ENCODE measurements around the gene PRXL2B.

The PRXL2B gene

GRCh38 chr1:2604156-2604843, 17.7 kb downstream of the PRXL2B start:
- Histone ChIP-seq H3K36me3 (ENCODE audit: control insufficient read depth in 1 of 2, insufficient read depth in 2 of 2, low read depth in 1 of 2, low read length in 2 of 2) (no peaks in the 10 kb centered on the region), H2BK120ac (ENCODE audit: low read depth, low read length) (no peak overlapping the region), H3K9me3 (ENCODE audit: control insufficient read depth, low read length) (no peaks in the 10 kb centered on the region), H3K27me3 (ENCODE audit: control insufficient read depth in 1 of 2, insufficient read depth in 1 of 2, low read length in 2 of 2) (peaks cover 14 to 74% of the 10 kb centered on the region in 2 experiments), H3K4me1 (ENCODE audit: control insufficient read depth, insufficient read depth, low read depth, low read length) (peaks cover 3% of the 10 kb centered on the region), H4K8ac (ENCODE audit: low read length) (no peak overlapping the region), H2AFZ (ENCODE audit: low read depth, low read length) (no peak overlapping the region), H3K18ac (ENCODE audit: low read depth in 1 of 2, low read length in 2 of 2) (no peak overlapping the region), H3K79me1 (replicated peaks; ENCODE audit: low read length, poor library complexity, severe bottlenecking) (no peaks in the 10 kb centered on the region), H2BK12ac (ENCODE audit: low read length in 2 of 2) (no peak overlapping the region), H3K9ac (ENCODE audit: low read length) (no peak overlapping the region), H2BK15ac (ENCODE audit: low read depth, poor library complexity, severe bottlenecking) (no peak overlapping the region), H3K4ac (ENCODE audit: low read depth in 1 of 2, low read length in 2 of 2) (no peak overlapping the region), H3K4me3 (ENCODE audit: insufficient read depth in 1 of 2, low read depth in 1 of 2, low read length in 2 of 2) (no peak overlapping the region), H3K4me2 (ENCODE audit: low read length, poor library complexity, severe bottlenecking) (no peak overlapping the region), H3K27ac (ENCODE audit: low read length, poor library complexity, severe bottlenecking) (no peak overlapping the region), H3K23ac (ENCODE audit: low read length in 2 of 2) (no peak overlapping the region), H2AK5ac (ENCODE audit: low read length, severe bottlenecking) (no peak overlapping the region), H4K91ac (ENCODE audit: low read length) (no peak overlapping the region), H2BK5ac (ENCODE audit: low read depth, low read length, poor library complexity, severe bottlenecking) (no peak overlapping the region), H3K14ac (ENCODE audit: low read length in 2 of 2) (no peak overlapping the region)
- 80% methylated on average over 18 of the region's 19 CpGs for WGBS
- DNase-seq, result no peak

GRCh38 chr1:2604844-2605508, 18.4 kb downstream of the PRXL2B start:
- DNase-seq, result no peak
- Histone ChIP-seq H3K79me1 (replicated peaks; ENCODE audit: low read length, poor library complexity, severe bottlenecking) (no peaks in the 10 kb centered on the region), H3K4ac (ENCODE audit: low read depth in 1 of 2, low read length in 2 of 2) (no peak overlapping the region), H2AK5ac (ENCODE audit: low read length, severe bottlenecking) (no peak overlapping the region), H2AFZ (ENCODE audit: low read depth, low read length) (no peak overlapping the region), H2BK120ac (ENCODE audit: low read depth, low read length) (no peak overlapping the region), H4K8ac (ENCODE audit: low read length) (no peak overlapping the region), H3K4me3 (ENCODE audit: insufficient read depth in 1 of 2, low read depth in 1 of 2, low read length in 2 of 2) (no peak overlapping the region), H3K14ac (ENCODE audit: low read length in 2 of 2) (no peak overlapping the region), H3K9ac (ENCODE audit: low read length) (no peak overlapping the region), H2BK12ac (ENCODE audit: low read length in 2 of 2) (no peak overlapping the region), H3K36me3 (ENCODE audit: control insufficient read depth in 1 of 2, insufficient read depth in 2 of 2, low read depth in 1 of 2, low read length in 2 of 2) (no peaks in the 10 kb centered on the region), H3K27me3 (ENCODE audit: control insufficient read depth in 1 of 2, insufficient read depth in 1 of 2, low read length in 2 of 2) (peaks cover 14 to 80% of the 10 kb centered on the region in 2 experiments), H4K91ac (ENCODE audit: low read length) (no peak overlapping the region), H3K4me2 (ENCODE audit: low read length, poor library complexity, severe bottlenecking) (no peak overlapping the region), H3K18ac (ENCODE audit: low read depth in 1 of 2, low read length in 2 of 2) (no peak overlapping the region), H2BK15ac (ENCODE audit: low read depth, poor library complexity, severe bottlenecking) (no peak overlapping the region), H3K23ac (ENCODE audit: low read length in 2 of 2) (no peak overlapping the region), H3K27ac (ENCODE audit: low read length, poor library complexity, severe bottlenecking) (no peak overlapping the region), H3K9me3 (ENCODE audit: control insufficient read depth, low read length) (no peaks in the 10 kb centered on the region), H3K4me1 (ENCODE audit: control insufficient read depth, insufficient read depth, low read depth, low read length) (peaks cover 3% of the 10 kb centered on the region), H2BK5ac (ENCODE audit: low read depth, low read length, poor library complexity, severe bottlenecking) (no peak overlapping the region)
- WGBS, result 66% methylated on average over 14 of the region's 14 CpGs

GRCh38 chr1:2605509-2606395, 19.2 kb downstream of the PRXL2B start:
- no peak overlapping the region for H2AFZ ChIP-seq (ENCODE audit: low read depth, low read length)
- H3K9me3 ChIP-seq (ENCODE audit: control insufficient read depth, low read length), result no peaks in the 10 kb centered on the region
- H2BK5ac ChIP-seq (ENCODE audit: low read depth, low read length, poor library complexity, severe bottlenecking), result no peak overlapping the region
- H2BK120ac ChIP-seq (ENCODE audit: low read depth, low read length), result no peak overlapping the region
- no peak overlapping the region for H3K27ac ChIP-seq (ENCODE audit: low read length, poor library complexity, severe bottlenecking)
- H4K8ac ChIP-seq (ENCODE audit: low read length), result no peak overlapping the region
- no peak overlapping the region for H3K4ac ChIP-seq (ENCODE audit: low read depth in 1 of 2, low read length in 2 of 2)
- no peak overlapping the region for H2AK5ac ChIP-seq (ENCODE audit: low read length, severe bottlenecking)
- 91% methylated on average over 42 of the region's 48 CpGs for WGBS
- no peaks in the 10 kb centered on the region for H3K79me1 ChIP-seq (replicated peaks; ENCODE audit: low read length, poor library complexity, severe bottlenecking)
- no peak overlapping the region for H3K23ac ChIP-seq (ENCODE audit: low read length in 2 of 2)
- peaks cover 3% of the 10 kb centered on the region for H3K4me1 ChIP-seq (ENCODE audit: control insufficient read depth, insufficient read depth, low read depth, low read length)
- H2BK12ac ChIP-seq (ENCODE audit: low read length in 2 of 2), result no peak overlapping the region
- H3K27me3 ChIP-seq (ENCODE audit: control insufficient read depth in 1 of 2, insufficient read depth in 1 of 2, low read length in 2 of 2), result peaks cover 14 to 86% of the 10 kb centered on the region in 2 experiments
- H4K91ac ChIP-seq (ENCODE audit: low read length), result no peak overlapping the region
- no peak overlapping the region for H3K18ac ChIP-seq (ENCODE audit: low read depth in 1 of 2, low read length in 2 of 2)
- no peak overlapping the region for H3K14ac ChIP-seq (ENCODE audit: low read length in 2 of 2)
- H3K4me3 ChIP-seq (ENCODE audit: insufficient read depth in 1 of 2, low read depth in 1 of 2, low read length in 2 of 2), result no peak overlapping the region
- H2BK15ac ChIP-seq (ENCODE audit: low read depth, poor library complexity, severe bottlenecking), result no peak overlapping the region
- no peak overlapping the region for H3K9ac ChIP-seq (ENCODE audit: low read length)
- H3K4me2 ChIP-seq (ENCODE audit: low read length, poor library complexity, severe bottlenecking), result no peak overlapping the region
- no peak for DNase-seq
- H3K36me3 ChIP-seq (ENCODE audit: control insufficient read depth in 1 of 2, insufficient read depth in 2 of 2, low read depth in 1 of 2, low read length in 2 of 2), result no peaks in the 10 kb centered on the region

GRCh38 chr1:2606396-2606880, 19.9 kb downstream of the PRXL2B start:
- H3K9me3 ChIP-seq (ENCODE audit: control insufficient read depth, low read length), result no peaks in the 10 kb centered on the region
- DNase-seq, result no peak
- H3K4me1 ChIP-seq (ENCODE audit: control insufficient read depth, insufficient read depth, low read depth, low read length), result peaks cover 6% of the 10 kb centered on the region

More at GRCh38 chr1:2606396-2606880, 19.9 kb downstream of the PRXL2B start:
- Histone ChIP-seq H3K4me2 (ENCODE audit: low read length, poor library complexity, severe bottlenecking) (no peak overlapping the region), H3K4ac (ENCODE audit: low read depth in 1 of 2, low read length in 2 of 2) (no peak overlapping the region), H2BK120ac (ENCODE audit: low read depth, low read length) (no peak overlapping the region), H4K91ac (ENCODE audit: low read length) (no peak overlapping the region), H3K36me3 (ENCODE audit: control insufficient read depth in 1 of 2, insufficient read depth in 2 of 2, low read depth in 1 of 2, low read length in 2 of 2) (no peaks in the 10 kb centered on the region), H3K9ac (ENCODE audit: low read length) (no peak overlapping the region), H3K14ac (ENCODE audit: low read length in 2 of 2) (no peak overlapping the region), H2AK5ac (ENCODE audit: low read length, severe bottlenecking) (no peak overlapping the region), H2BK12ac (ENCODE audit: low read length in 2 of 2) (no peak overlapping the region), H2AFZ (ENCODE audit: low read depth, low read length) (no peak overlapping the region), H3K27me3 (ENCODE audit: control insufficient read depth in 1 of 2, insufficient read depth in 1 of 2, low read length in 2 of 2) (peaks cover 14 to 80% of the 10 kb centered on the region in 2 experiments), H3K27ac (ENCODE audit: low read length, poor library complexity, severe bottlenecking) (no peak overlapping the region), H3K79me1 (replicated peaks; ENCODE audit: low read length, poor library complexity, severe bottlenecking) (no peaks in the 10 kb centered on the region), H2BK15ac (ENCODE audit: low read depth, poor library complexity, severe bottlenecking) (no peak overlapping the region), H3K4me3 (ENCODE audit: insufficient read depth in 1 of 2, low read depth in 1 of 2, low read length in 2 of 2) (no peak overlapping the region), H4K8ac (ENCODE audit: low read length) (no peak overlapping the region), H3K18ac (ENCODE audit: low read depth in 1 of 2, low read length in 2 of 2) (no peak overlapping the region), H2BK5ac (ENCODE audit: low read depth, low read length, poor library complexity, severe bottlenecking) (no peak overlapping the region), H3K23ac (ENCODE audit: low read length in 2 of 2) (no peak overlapping the region)
- 78% methylated on average over 11 of the region's 15 CpGs for WGBS

Measured in mesenchymal stem cell (in vitro differentiated cells and primary cell).